Activated CD4-positive, alpha-beta T cell treated with anti-CD3 and anti-CD28 coated beads, Interleukin-2, amount 10 ng/mL, durations not matched to agents 24 days and 14 days (primary cell): ENCODE results near the gene ZKSCAN3. TPM values are rescaled to one million over a fixed set of nuclear protein-coding genes. Genes with fewer than 3 reads are reported as not detected.
A peak's percentile ranks its signal among the peaks of the same experiment; 100 is the strongest.
"Not testable (repeated sequence)": the region's sequence is repeated elsewhere in the genome, so short reads cannot be mapped to it uniquely, and the experiment has no call there.

Experiments
- DNase-seq: peaks from one replicate; pipeline ENCODE4 v3.0.0; 2022
- H3K27ac Mint-ChIP-seq: one replicate; pipeline ENCODE4 v1.8.0; 2022; ENCODE audit warnings: mild to moderate bottlenecking, mixed read lengths
- H3K27me3 Mint-ChIP-seq: one replicate; pipeline ENCODE4 v1.8.0; 2022; ENCODE audit warnings: mixed read lengths
- H3K36me3 Mint-ChIP-seq: one replicate; pipeline ENCODE4 v1.8.0; 2022; ENCODE audit warnings: low read depth, mild to moderate bottlenecking, mixed read lengths
- H3K4me1 Mint-ChIP-seq: one replicate; pipeline ENCODE4 v1.8.0; 2021; ENCODE audit warnings: mixed read lengths
- H3K4me3 Mint-ChIP-seq: one replicate; pipeline ENCODE4 v1.8.0; 2022; ENCODE audit warnings: mild to moderate bottlenecking, moderate library complexity, mixed read lengths
- H3K9me3 Mint-ChIP-seq: one replicate; pipeline ENCODE4 v1.8.0; 2021; ENCODE audit warnings: mixed read lengths
- intact Hi-C: fragments of 100-400 bp; cut with micrococcal nuclease; formaldehyde crosslinking; loops from one replicate; pipeline ENCODE4 v1.15.1; 2023
- total RNA-seq: library from RNA; stranded (reverse); gene quantifications from 2 replicates; pipeline ENCODE4 v1.2.3, GENCODE V29; 2022

ZKSCAN3 gene
- 2.7 and 2.9 TPM in 2 replicates for total RNA-seq

- H3K4me3 Mint-ChIP-seq, result peak within 1 kb of the TSS; percentile 98
- peaks cover 22% of the 10 kb centered on the region for H3K27me3 Mint-ChIP-seq
- peak within 1 kb of the TSS; percentile 91 for H3K27ac Mint-ChIP-seq
- intact Hi-C loops, result loop anchor here (1.0 to 10.0 kb wide), 4 partner anchors 14 to 445 kb away; partner anchors contain the start of genes ZNF165, ZSCAN26 and ZSCAN31
- H3K36me3 Mint-ChIP-seq, result peaks cover 8% of the 10 kb centered on the region
- peaks cover 22% of the 10 kb centered on the region for H3K4me1 Mint-ChIP-seq
- DNase-seq, result peak; percentile 96
- no peaks in the 10 kb centered on the region for H3K9me3 Mint-ChIP-seq
Observed at GRCh38 chr6:28349892-28350737, at the start of gene ZKSCAN3. TSS of gene ZKSCAN3 (plus strand) at chr6:28349947. CDS start at chr6:28359587, 9,640 bp downstream.

- H3K27ac Mint-ChIP-seq, result no peak overlapping the region
- no peak overlapping the region for H3K4me3 Mint-ChIP-seq
- intact Hi-C loops, result no loop called here
- peaks cover 5% of the 10 kb centered on the region for H3K9me3 Mint-ChIP-seq
- no peaks in the 10 kb centered on the region for H3K36me3 Mint-ChIP-seq
- H3K4me1 Mint-ChIP-seq, result peaks cover 9% of the 10 kb centered on the region
- no peak for DNase-seq
- H3K27me3 Mint-ChIP-seq, result peaks cover 6% of the 10 kb centered on the region
Observed at GRCh38 chr6:28303570-28303969, 46.2 kb upstream of the ZKSCAN3 start.

DNA sequence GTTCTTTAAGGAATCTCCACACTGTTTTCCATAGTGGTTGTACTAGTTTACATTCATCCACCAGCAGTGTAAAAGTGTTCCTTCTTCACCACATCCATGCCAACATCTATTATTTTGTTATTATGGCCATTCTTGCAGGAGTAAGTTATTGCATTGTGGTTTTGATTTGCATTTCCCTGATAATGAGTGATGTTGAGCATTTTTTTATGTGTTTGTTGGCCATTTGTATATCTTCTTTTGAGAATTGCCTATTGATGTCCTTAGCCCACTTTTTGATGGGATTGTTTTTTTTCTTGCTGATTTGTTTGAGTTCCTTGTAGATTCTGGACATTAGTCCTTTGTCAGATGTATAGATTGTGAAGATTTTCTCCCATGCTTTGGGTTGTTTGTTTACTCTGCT is 43.4 kb upstream of the ZKSCAN3 start:
- H3K4me1 Mint-ChIP-seq, H3K27ac Mint-ChIP-seq, H3K4me3 Mint-ChIP-seq, H3K9me3 Mint-ChIP-seq, DNase-seq, intact Hi-C loops, H3K36me3 Mint-ChIP-seq: not testable (repeated sequence)
- H3K27me3 Mint-ChIP-seq, result peaks cover 23% of the 10 kb centered on the region

DNA sequence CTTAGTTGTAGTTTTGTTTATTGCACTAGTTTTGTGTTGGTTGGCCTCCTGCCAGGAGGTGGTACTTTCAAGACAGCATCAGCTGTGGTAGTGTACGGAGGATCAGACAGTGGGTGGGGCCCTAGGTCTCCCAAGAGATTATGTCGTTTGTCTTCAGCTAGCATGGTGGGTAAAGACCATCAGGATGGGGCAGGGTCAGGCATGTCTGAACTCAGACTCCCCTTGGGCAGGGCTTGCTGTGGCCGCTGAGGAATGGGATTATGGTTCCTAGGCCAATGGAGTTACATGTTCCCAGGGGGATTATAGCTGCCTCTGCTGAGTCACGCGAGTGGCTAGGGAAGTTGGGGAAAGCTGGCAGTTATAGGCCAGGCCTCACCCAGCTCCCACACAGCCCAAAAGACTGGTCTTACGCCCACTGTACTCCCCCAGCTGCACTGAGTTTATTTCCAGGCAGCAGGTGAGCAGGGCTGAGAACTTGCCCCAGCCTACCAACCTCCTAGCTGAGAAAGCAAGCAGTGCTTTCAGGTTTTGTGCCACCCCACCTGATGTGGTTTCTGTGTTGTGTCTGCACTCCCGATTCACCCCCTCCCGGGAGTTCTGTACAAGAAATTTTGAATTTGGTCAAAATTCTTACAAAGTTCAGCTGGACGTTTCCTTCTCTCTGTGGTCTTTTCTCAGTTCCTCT is 38.5 kb upstream of the ZKSCAN3 start:
- Mint-ChIP-seq H3K36me3 (no peaks in the 10 kb centered on the region), H3K27ac (no peak overlapping the region), H3K9me3 (peaks cover 7% of the 10 kb centered on the region), H3K4me1 (no peaks in the 10 kb centered on the region), H3K27me3 (peaks cover 25% of the 10 kb centered on the region), H3K4me3 (no peak overlapping the region)
- intact Hi-C loops, result no loop called here
- DNase-seq, result no peak

- Mint-ChIP-seq H3K36me3 (no peaks in the 10 kb centered on the region), H3K27me3 (peaks cover 29% of the 10 kb centered on the region), H3K27ac (no peak overlapping the region), H3K4me1 (no peaks in the 10 kb centered on the region), H3K9me3 (peaks cover 7% of the 10 kb centered on the region), H3K4me3 (no peak overlapping the region)
- intact Hi-C loops, result no loop called here
- no peak for DNase-seq
Observed at GRCh38 chr6:28312939-28313338, 36.8 kb upstream of the ZKSCAN3 start.

- Mint-ChIP-seq H3K9me3 (no peaks in the 10 kb centered on the region), H3K27me3 (peaks cover 10% of the 10 kb centered on the region), H3K4me1 (no peaks in the 10 kb centered on the region), H3K4me3 (no peak overlapping the region), H3K27ac (no peak overlapping the region), H3K36me3 (no peaks in the 10 kb centered on the region)
- intact Hi-C loops, result no loop called here
- no peak for DNase-seq
Observed at GRCh38 chr6:28315628-28316027, 34.1 kb upstream of the ZKSCAN3 start.

DNA sequence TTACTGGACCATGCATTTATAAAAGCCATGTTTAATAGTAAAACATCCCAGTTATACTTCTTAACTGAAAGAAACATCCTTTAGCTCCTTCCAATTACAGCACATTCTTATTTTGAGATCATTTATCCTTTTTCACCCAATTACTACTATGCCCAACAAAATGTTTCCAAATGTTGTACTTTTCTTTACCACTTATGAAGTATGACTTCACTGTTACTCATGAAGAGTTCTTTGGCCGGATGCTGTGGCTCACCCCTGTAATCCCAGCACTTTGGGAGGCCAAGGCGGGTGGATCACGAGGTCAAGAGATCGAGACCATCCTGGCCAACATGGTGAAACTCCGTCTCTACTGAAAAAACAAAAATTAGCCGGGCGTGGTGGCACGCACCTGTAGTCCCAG is 31.9 kb upstream of the ZKSCAN3 start:
- H3K27me3 Mint-ChIP-seq, H3K4me1 Mint-ChIP-seq, H3K36me3 Mint-ChIP-seq, DNase-seq, H3K27ac Mint-ChIP-seq, H3K4me3 Mint-ChIP-seq, intact Hi-C loops: not testable (repeated sequence)
- H3K9me3 Mint-ChIP-seq, result peaks cover 11% of the 10 kb centered on the region

DNA sequence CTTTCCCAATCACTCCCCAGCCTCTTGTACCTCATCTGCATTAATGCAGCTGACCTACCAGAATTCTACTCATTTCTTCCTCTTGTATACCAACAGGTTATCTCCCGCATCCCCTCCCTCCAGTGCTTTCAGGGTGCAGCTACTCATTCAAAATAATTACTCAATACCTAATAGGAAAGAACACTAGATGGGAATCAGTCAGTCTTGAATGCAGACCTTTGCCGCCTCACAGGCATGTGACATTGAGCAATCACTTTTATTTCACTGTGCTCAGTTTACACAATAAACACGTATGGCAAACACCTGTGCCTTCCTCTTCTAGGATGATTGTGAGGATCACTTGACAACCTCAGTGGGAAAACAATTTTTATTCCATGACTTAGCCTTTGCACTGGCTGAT is 27.1 kb upstream of the ZKSCAN3 start:
- Mint-ChIP-seq H3K36me3 (peaks cover 7% of the 10 kb centered on the region), H3K4me3 (no peak overlapping the region)

DNA sequence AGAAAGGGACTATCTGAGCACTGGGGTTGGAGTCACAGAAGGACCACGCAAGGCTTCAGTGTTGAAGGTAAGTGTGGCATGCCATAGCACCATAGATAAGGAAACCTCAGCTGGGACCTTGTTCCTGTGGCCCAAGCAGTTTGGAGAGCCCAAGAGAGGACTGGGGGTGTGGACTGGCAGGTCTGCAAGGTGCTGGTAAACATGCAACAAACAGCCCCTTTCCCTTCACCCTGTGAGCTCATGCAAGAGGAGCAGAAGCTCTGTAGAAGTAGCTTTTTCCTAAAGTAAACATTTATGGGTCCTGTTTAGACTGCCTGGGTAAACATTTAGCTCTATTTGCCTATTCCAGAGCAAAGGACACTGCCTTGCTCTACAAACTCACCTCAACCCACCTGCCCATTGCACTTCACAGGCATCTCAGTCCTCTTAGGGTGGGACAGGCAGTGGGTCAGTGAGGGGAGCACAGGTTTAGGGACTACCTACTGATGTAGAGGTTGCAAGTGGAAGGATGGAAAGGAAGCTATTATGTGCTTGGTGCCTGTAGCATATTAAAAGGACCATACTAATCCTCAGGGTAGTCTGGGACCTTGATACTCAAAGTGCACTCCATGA is 25.8 kb upstream of the ZKSCAN3 start:
- peaks cover 10% of the 10 kb centered on the region for H3K36me3 Mint-ChIP-seq
- no peak overlapping the region for H3K27ac Mint-ChIP-seq
- peaks cover 3% of the 10 kb centered on the region for H3K27me3 Mint-ChIP-seq
- H3K9me3 Mint-ChIP-seq, result peaks cover 33% of the 10 kb centered on the region
- no peaks in the 10 kb centered on the region for H3K4me1 Mint-ChIP-seq
- no peak overlapping the region for H3K4me3 Mint-ChIP-seq
- DNase-seq, result no peak
- intact Hi-C loops, result no loop called here

More for the DNA sequence above, 27.1 kb upstream of the ZKSCAN3 start:
- intact Hi-C loops, result no loop called here
- Mint-ChIP-seq H3K4me1 (no peaks in the 10 kb centered on the region), H3K9me3 (peaks cover 28% of the 10 kb centered on the region), H3K27ac (no peak overlapping the region), H3K27me3 (peaks cover 3% of the 10 kb centered on the region)
- no peak for DNase-seq

GRCh38 chr6:28326371-28326948 is 23.3 kb upstream of the ZKSCAN3 start:
- no peak overlapping the region for H3K4me3 Mint-ChIP-seq
- intact Hi-C loops, result no loop called here
- DNase-seq, result no peak
- H3K4me1 Mint-ChIP-seq, result no peaks in the 10 kb centered on the region
- H3K9me3 Mint-ChIP-seq, result peaks cover 43% of the 10 kb centered on the region
- H3K27ac Mint-ChIP-seq, result no peak overlapping the region
- peaks cover 10% of the 10 kb centered on the region for H3K36me3 Mint-ChIP-seq
- H3K27me3 Mint-ChIP-seq, result peaks cover 3% of the 10 kb centered on the region

DNA sequence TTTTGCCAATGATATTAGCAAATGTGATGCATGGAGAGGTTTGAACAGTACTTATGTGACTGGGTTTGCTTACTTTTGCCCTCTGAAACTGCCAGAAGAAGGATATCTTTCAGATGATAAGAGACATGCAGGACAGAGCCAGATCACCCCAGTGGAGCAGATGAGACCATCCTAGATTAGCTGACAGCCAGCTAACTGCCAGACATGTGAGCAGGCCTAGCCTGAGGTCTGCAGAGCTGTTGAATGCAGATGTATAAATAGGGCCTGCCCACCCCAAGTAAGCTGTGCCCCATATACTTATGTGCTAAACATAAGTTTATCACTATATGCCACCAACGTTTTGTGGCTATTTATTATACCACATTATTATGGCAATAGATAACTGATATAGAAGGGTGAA is 19.7 kb upstream of the ZKSCAN3 start:
- Mint-ChIP-seq H3K27me3 (peaks cover 4% of the 10 kb centered on the region), H3K36me3 (peaks cover 8% of the 10 kb centered on the region), H3K4me3 (no peak overlapping the region), H3K9me3 (peaks cover 30% of the 10 kb centered on the region), H3K27ac (no peak overlapping the region), H3K4me1 (peaks cover 3% of the 10 kb centered on the region)
- no peak for DNase-seq
- intact Hi-C loops, result no loop called here

- intact Hi-C loops, result no loop called here
- H3K27ac Mint-ChIP-seq, result no peak overlapping the region
- no peak overlapping the region for H3K4me3 Mint-ChIP-seq
Observed at GRCh38 chr6:28333047-28333446, 16.7 kb upstream of the ZKSCAN3 start.

GRCh38 chr6:28333599-28334018 is 16.1 kb upstream of the ZKSCAN3 start:
- intact Hi-C loops, result no loop called here
- H3K27ac Mint-ChIP-seq, result no peak overlapping the region
- H3K36me3 Mint-ChIP-seq, result peaks cover 3% of the 10 kb centered on the region
- peaks cover 17% of the 10 kb centered on the region for H3K9me3 Mint-ChIP-seq
- peaks cover 4% of the 10 kb centered on the region for H3K27me3 Mint-ChIP-seq
- H3K4me1 Mint-ChIP-seq, result peaks cover 3% of the 10 kb centered on the region
- H3K4me3 Mint-ChIP-seq, result no peak overlapping the region
- DNase-seq, result no peak

More at GRCh38 chr6:28333047-28333446, 16.7 kb upstream of the ZKSCAN3 start:
- no peak for DNase-seq
- Mint-ChIP-seq H3K9me3 (peaks cover 17% of the 10 kb centered on the region), H3K4me1 (peaks cover 3% of the 10 kb centered on the region), H3K27me3 (peaks cover 4% of the 10 kb centered on the region), H3K36me3 (peaks cover 3% of the 10 kb centered on the region)
